ENCODE measurements around the gene EDN2. TPM values are rescaled to one million over a fixed set of nuclear protein-coding genes. Genes with fewer than 3 reads are reported as not detected.

Gene EDN2
- total RNA-seq, 1 experiment from 2014 or later = 0.24 TPM

GRCh38 chr1:41500378-41500777 is 15.9 kb upstream of the EDN2 start:
- Histone ChIP-seq H3K4ac (ENCODE audit: low read depth, low read length) (no peak overlapping the region), H3K14ac (ENCODE audit: insufficient read depth, low read length) (no peak overlapping the region), H3K23ac (ENCODE audit: insufficient read length, low read depth, low read length) (no peak overlapping the region), H3T11ph (ENCODE audit: low read length) (no peak overlapping the region), H3K79me1 (ENCODE audit: insufficient read depth, low read depth, low read length, poor library complexity, severe bottlenecking) (no peaks in the 10 kb centered on the region), H3K79me2 (ENCODE audit: insufficient read depth, low read length) (no peaks in the 10 kb centered on the region), H2BK120ac (ENCODE audit: low read depth, low read length, poor library complexity, severe bottlenecking) (no peak overlapping the region), H4K91ac (ENCODE audit: insufficient read length, low read depth, low read length) (no peak overlapping the region), H4K20me1 (ENCODE audit: control insufficient read depth, insufficient read depth, insufficient read length) (no peaks in the 10 kb centered on the region), H3K23me2 (ENCODE audit: insufficient read length, low read depth, low read length, poor library complexity, severe bottlenecking) (no peaks in the 10 kb centered on the region), H3K4me2 (ENCODE audit: insufficient read depth, insufficient read length, low read length) (no peak overlapping the region), H2BK20ac (ENCODE audit: low read depth, low read length, poor library complexity, severe bottlenecking) (no peak overlapping the region), H3K18ac (ENCODE audit: insufficient read length, low read depth, low read length) (no peak overlapping the region), H3K27ac (ENCODE audit: insufficient read length, low read depth, low read length) (no peak overlapping the region), H2AFZ (ENCODE audit: low read length) (no peak overlapping the region), H3K4me1 (ENCODE audit: insufficient read depth, low read length) (no peaks in the 10 kb centered on the region), H3K56ac (ENCODE audit: insufficient read length, low read depth, low read length) (no peak overlapping the region), H2BK5ac (ENCODE audit: insufficient read length, low read length) (no peak overlapping the region), H2BK15ac (ENCODE audit: low read depth, low read length) (no peak overlapping the region), H4K8ac (replicated peaks; ENCODE audit: insufficient read length, low read depth, low read length) (no peak overlapping the region), H3K9ac (ENCODE audit: extremely low read depth, insufficient read length, low read length) (no peak overlapping the region), H3K9me3 (ENCODE audit: control insufficient read depth, low read depth, low read length) (no peaks in the 10 kb centered on the region), H3K27me3 (ENCODE audit: insufficient read depth, low read length) (no peaks in the 10 kb centered on the region; the same call in 1 of the 2 replicates), H4K5ac (ENCODE audit: insufficient read length, low read depth, low read length) (no peak overlapping the region), H2BK12ac (ENCODE audit: insufficient read length, low read depth, low read length) (no peak overlapping the region), H2AK5ac (ENCODE audit: insufficient read length, low read length) (no peak overlapping the region)
- no CpG with 5 or more reads among the region's 10 CpGs for WGBS (ENCODE audit: extremely low coverage, insufficient read length, low lambda C conversion rate)
- DNase-seq = no peak
- Mint-ChIP-seq H3K36me3 (ENCODE audit: insufficient read depth in 1 of 3, low read depth in 3 of 3) (no peaks in the 10 kb centered on the region), H3K27me3 (ENCODE audit: low read depth) (peaks cover 9% of the 10 kb centered on the region), H3K27ac (no peak overlapping the region), H3K4me3 (no peak overlapping the region), H3K4me1 (peaks cover 28 to 32% of the 10 kb centered on the region in 2 experiments), H3K9me3 (no peaks in the 10 kb centered on the region)
- TF ChIP-seq CTCF (conservative IDR thresholded peaks at IDR 0.05) = no peak

Measured in H9 (cell line).